Astrocyte (in vitro differentiated cells and primary cell): Measurements from ENCODE around the gene FCRLA. TPM values are rescaled to one million over a fixed set of nuclear protein-coding genes. Genes with fewer than 3 reads are reported as not detected.
A peak's percentile ranks its signal among the peaks of the same experiment; 100 is the strongest.

Experiments used
- DNase-seq: peaks from one replicate; pipeline ENCODE4 v3.0.0-alpha.2; 2010; ENCODE audit warnings: low read depth
- FAIRE-seq: peaks from 2 replicates; lab custom pipeline; 2011; peaks lifted over from hg19 to GRCh38; lab: Jason Lieb, UNC
- H2AFZ ChIP-seq: 2 replicates; pipeline ENCODE4 v1.6.0; 2012; ENCODE audit warnings: low read depth, low read length, inconsistent platforms
- H3K27ac ChIP-seq: 2 replicates; pipeline ENCODE4 v1.5.1; 2011; ENCODE audit warnings: low read depth, low read length, inconsistent platforms
- H3K27me3 ChIP-seq: 2 replicates; pipeline ENCODE4 v1.6.0; 2011; ENCODE audit warnings: low read length, inconsistent platforms; ENCODE audit not compliant: insufficient read depth
- H3K36me3 ChIP-seq: 2 replicates; pipeline ENCODE4 v1.5.1; 2011; ENCODE audit warnings: low read length, inconsistent platforms; ENCODE audit not compliant: insufficient read depth
- H3K4me1 ChIP-seq: 2 replicates; pipeline ENCODE4 v1.5.1; 2011; ENCODE audit warnings: low read length, inconsistent platforms; ENCODE audit not compliant: insufficient read depth
- H3K4me2 ChIP-seq: 2 replicates; pipeline ENCODE4 v1.6.0; 2012; ENCODE audit warnings: low read length, inconsistent platforms
- H3K4me3 ChIP-seq: 2 replicates; pipeline ENCODE4 v1.5.1; 2011; ENCODE audit warnings: low read depth, mild to moderate bottlenecking, low read length, inconsistent platforms; ENCODE audit not compliant: insufficient read depth
- H3K79me2 ChIP-seq: 2 replicates; pipeline ENCODE4 v1.6.0; 2012; ENCODE audit warnings: mild to moderate bottlenecking, low read length, inconsistent platforms; ENCODE audit not compliant: insufficient read depth
- H3K9ac ChIP-seq: 2 replicates; pipeline ENCODE4 v1.6.0; 2012; ENCODE audit warnings: mild to moderate bottlenecking, low read length, inconsistent platforms
- H3K9me3 ChIP-seq: 2 replicates; pipeline ENCODE4 v1.5.1; 2012; ENCODE audit warnings: low read depth, mild to moderate bottlenecking, low read length, inconsistent platforms; ENCODE audit not compliant: insufficient read depth
- H4K20me1 ChIP-seq: 2 replicates; pipeline ENCODE4 v1.6.0; 2012; ENCODE audit warnings: low read length, inconsistent platforms; ENCODE audit not compliant: insufficient read depth
- H3K27ac Mint-ChIP-seq: one replicate; pipeline ENCODE4 v1.8.0; 2021; ENCODE audit warnings: mild to moderate bottlenecking, mixed read lengths; ENCODE audit not compliant: unreplicated experiment
- H3K27me3 Mint-ChIP-seq: one replicate; pipeline ENCODE4 v1.8.0; 2021; ENCODE audit warnings: low read depth, mixed read lengths; ENCODE audit not compliant: unreplicated experiment
- H3K36me3 Mint-ChIP-seq: one replicate; pipeline ENCODE4 v1.8.0; 2021; ENCODE audit warnings: low read depth, mixed read lengths; ENCODE audit not compliant: unreplicated experiment
- H3K4me1 Mint-ChIP-seq: one replicate; pipeline ENCODE4 v1.8.0; 2021; ENCODE audit warnings: low read depth, mixed read lengths; ENCODE audit not compliant: unreplicated experiment
- H3K4me3 Mint-ChIP-seq: one replicate; pipeline ENCODE4 v1.8.0; 2021; ENCODE audit warnings: mild to moderate bottlenecking, moderate library complexity, mixed read lengths; ENCODE audit not compliant: unreplicated experiment
- H3K9me3 Mint-ChIP-seq: one replicate; pipeline ENCODE4 v1.8.0; 2021; ENCODE audit warnings: mild to moderate bottlenecking, mixed read lengths; ENCODE audit not compliant: unreplicated experiment
- EZH2 ChIP-seq: IDR thresholded peaks from 2 replicates; pipeline ENCODE4 v1.6.1; 2012; ENCODE audit warnings: mild to moderate bottlenecking, low read length, inconsistent platforms; ENCODE audit not compliant: insufficient read depth
- total RNA-seq: library from RNA; stranded (reverse); gene quantifications from 2 replicates; pipeline ENCODE4 v1.2.1, GENCODE V29; 2021
- TF ChIP-seq, protein P1 (sequence below): IDR thresholded peaks from 2 replicates; pipeline ENCODE4 v1.5.1; 2011; ENCODE audit warnings: low read depth, mild to moderate bottlenecking, inconsistent platforms, low read length, moderate library complexity; ENCODE audit not compliant: insufficient read depth

The FCRLA gene
- total RNA-seq, 1 donor from 2014 or later = 0.45 TPM

DNA sequence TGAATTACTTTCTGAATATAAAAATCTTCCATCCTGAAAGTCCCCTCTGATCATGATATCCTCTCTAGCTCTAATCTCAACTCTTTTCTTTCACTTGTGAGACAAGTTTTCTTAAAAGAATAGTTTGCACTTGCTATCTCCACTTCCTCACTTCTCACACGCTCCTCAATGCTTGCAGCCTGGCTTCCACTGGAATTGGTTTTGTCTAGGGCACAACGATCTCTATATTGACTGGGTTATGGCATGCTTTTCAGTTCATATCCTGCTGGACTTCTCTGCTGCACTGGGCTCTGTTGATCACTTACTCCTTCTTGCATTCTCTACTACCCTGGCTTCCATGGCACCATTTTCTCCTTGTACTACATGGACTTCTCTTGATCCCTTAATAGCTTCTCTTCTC, 474 bp downstream of the FCRLA start:
- no peak overlapping the region for H3K4me3 ChIP-seq
- no peaks in the 10 kb centered on the region for H3K36me3 ChIP-seq
- H3K9me3 Mint-ChIP-seq = no peaks in the 10 kb centered on the region
- peaks cover 2% of the 10 kb centered on the region for H3K36me3 Mint-ChIP-seq
- no peak overlapping the region for H2AFZ ChIP-seq
- H3K79me2 ChIP-seq = no peaks in the 10 kb centered on the region
- TF ChIP-seq EZH2 = no peak
- TF ChIP-seq, protein P1, sequence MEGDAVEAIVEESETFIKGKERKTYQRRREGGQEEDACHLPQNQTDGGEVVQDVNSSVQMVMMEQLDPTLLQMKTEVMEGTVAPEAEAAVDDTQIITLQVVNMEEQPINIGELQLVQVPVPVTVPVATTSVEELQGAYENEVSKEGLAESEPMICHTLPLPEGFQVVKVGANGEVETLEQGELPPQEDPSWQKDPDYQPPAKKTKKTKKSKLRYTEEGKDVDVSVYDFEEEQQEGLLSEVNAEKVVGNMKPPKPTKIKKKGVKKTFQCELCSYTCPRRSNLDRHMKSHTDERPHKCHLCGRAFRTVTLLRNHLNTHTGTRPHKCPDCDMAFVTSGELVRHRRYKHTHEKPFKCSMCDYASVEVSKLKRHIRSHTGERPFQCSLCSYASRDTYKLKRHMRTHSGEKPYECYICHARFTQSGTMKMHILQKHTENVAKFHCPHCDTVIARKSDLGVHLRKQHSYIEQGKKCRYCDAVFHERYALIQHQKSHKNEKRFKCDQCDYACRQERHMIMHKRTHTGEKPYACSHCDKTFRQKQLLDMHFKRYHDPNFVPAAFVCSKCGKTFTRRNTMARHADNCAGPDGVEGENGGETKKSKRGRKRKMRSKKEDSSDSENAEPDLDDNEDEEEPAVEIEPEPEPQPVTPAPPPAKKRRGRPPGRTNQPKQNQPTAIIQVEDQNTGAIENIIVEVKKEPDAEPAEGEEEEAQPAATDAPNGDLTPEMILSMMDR = no peak
- H3K4me3 Mint-ChIP-seq = no peak overlapping the region
- peaks cover 11% of the 10 kb centered on the region for H3K4me1 ChIP-seq
- no peaks in the 10 kb centered on the region for H3K27me3 ChIP-seq
- no peaks in the 10 kb centered on the region for H4K20me1 ChIP-seq
- peak overlapping the region; percentile 98 for H3K27ac ChIP-seq
- DNase-seq (no peak), FAIRE-seq (no peak)
- H3K27me3 Mint-ChIP-seq = peaks cover 14% of the 10 kb centered on the region
- H3K4me1 Mint-ChIP-seq = peaks cover 3% of the 10 kb centered on the region
- no peak overlapping the region for H3K27ac Mint-ChIP-seq
- H3K4me2 ChIP-seq = no peak overlapping the region
- peak overlapping the region; percentile 38 for H3K9ac ChIP-seq
- no peaks in the 10 kb centered on the region for H3K9me3 ChIP-seq

DNA sequence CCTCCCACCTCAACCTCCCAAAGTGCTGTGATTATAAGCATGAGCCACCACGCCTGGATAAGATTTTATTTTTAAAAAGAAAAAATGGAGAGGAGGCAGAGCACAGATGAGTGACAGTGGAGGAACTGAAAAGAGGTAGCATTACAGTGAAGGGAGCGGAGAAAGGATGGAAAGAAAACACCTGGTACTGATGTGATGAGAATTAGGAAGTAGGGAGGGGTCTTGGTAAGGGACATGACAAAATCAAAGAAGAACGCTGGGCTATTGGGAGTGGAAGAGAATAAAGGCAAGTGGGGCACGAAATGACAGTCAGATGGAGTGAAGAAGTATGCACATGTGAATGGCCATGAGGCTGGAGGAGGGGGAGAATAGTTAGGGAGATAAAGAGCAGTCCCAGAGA, 2.3 kb downstream of the FCRLA start:
- Mint-ChIP-seq H3K27ac (no peak overlapping the region), H3K9me3 (no peaks in the 10 kb centered on the region), H3K4me1 (peaks cover 3% of the 10 kb centered on the region), H3K4me3 (no peak overlapping the region), H3K36me3 (peaks cover 2% of the 10 kb centered on the region), H3K27me3 (peaks cover 14% of the 10 kb centered on the region)
- Histone ChIP-seq H3K27ac (no peak overlapping the region), H3K4me3 (no peak overlapping the region), H3K36me3 (no peaks in the 10 kb centered on the region), H4K20me1 (no peaks in the 10 kb centered on the region), H3K79me2 (no peaks in the 10 kb centered on the region), H3K27me3 (no peaks in the 10 kb centered on the region), H3K9me3 (no peaks in the 10 kb centered on the region), H3K4me1 (peaks cover 11% of the 10 kb centered on the region), H3K4me2 (no peak overlapping the region), H2AFZ (no peak overlapping the region), H3K9ac (no peak overlapping the region)
- TF ChIP-seq EZH2 = no peak
- TF ChIP-seq, protein P1 = no peak
- no peak for FAIRE-seq
- no peak for DNase-seq

DNA sequence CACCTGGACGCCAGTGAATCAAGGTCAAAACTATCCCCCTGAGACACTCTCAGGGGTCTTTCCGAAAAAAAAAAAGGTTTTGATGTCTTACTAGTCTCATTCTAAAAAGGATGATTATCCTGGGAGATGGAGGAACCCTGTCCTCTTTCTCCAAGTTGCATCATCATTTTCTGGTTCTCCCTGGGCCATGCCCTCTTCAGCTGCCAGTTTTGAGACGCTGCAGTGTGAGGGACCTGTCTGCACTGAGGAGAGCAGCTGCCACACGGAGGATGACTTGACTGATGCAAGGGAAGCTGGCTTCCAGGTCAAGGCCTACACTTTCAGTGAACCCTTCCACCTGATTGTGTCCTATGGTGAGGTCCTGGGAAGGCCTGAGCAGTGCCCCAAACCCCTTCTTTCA, 3.5 kb downstream of the FCRLA start:
- H3K9me3 ChIP-seq = no peaks in the 10 kb centered on the region
- Mint-ChIP-seq H3K27ac (no peak overlapping the region), H3K9me3 (peaks cover 5% of the 10 kb centered on the region), H3K27me3 (peaks cover 23% of the 10 kb centered on the region), H3K4me3 (no peak overlapping the region), H3K36me3 (peaks cover 2% of the 10 kb centered on the region), H3K4me1 (peaks cover 3% of the 10 kb centered on the region)
- H3K79me2 ChIP-seq = no peaks in the 10 kb centered on the region
- H3K4me1 ChIP-seq = peaks cover 11% of the 10 kb centered on the region
- no peak overlapping the region for H3K27ac ChIP-seq
- no peaks in the 10 kb centered on the region for H3K36me3 ChIP-seq
- TF ChIP-seq EZH2 = no peak
- TF ChIP-seq, protein P1 = no peak
- H4K20me1 ChIP-seq = no peaks in the 10 kb centered on the region
- no peak overlapping the region for H2AFZ ChIP-seq
- DNase-seq = no peak
- H3K4me3 ChIP-seq = no peak overlapping the region
- H3K27me3 ChIP-seq = no peaks in the 10 kb centered on the region
- FAIRE-seq = no peak
- H3K9ac ChIP-seq = no peak overlapping the region
- no peak overlapping the region for H3K4me2 ChIP-seq
